Adipocyte (in vitro differentiated cells): Measurements from ENCODE around the gene SPATA21.

ENCODE experiments used
- DNase-seq: peaks from one replicate; pipeline ENCODE4 v3.0.0-alpha.2; 2015; ENCODE audit warnings: low read depth
- H3K27me3 ChIP-seq: replicated peaks from 2 replicates; pipeline ENCODE4 v1.7.0; 2013; ENCODE audit warnings: mild to moderate bottlenecking, low read length, moderate library complexity; ENCODE audit not compliant: control insufficient read depth, insufficient read depth
- H3K36me3 ChIP-seq: 2 replicates; pipeline ENCODE4 v1.7.0; 2013; ENCODE audit warnings: low read length, mild to moderate bottlenecking, moderate library complexity; ENCODE audit not compliant: control insufficient read depth, insufficient read depth, severe bottlenecking
- H3K4me1 ChIP-seq: 2 replicates; pipeline ENCODE4 v1.7.0; 2013; ENCODE audit warnings: mild to moderate bottlenecking, low read length, moderate library complexity; ENCODE audit not compliant: control insufficient read depth, insufficient read depth
- H3K4me3 ChIP-seq: 2 replicates; pipeline ENCODE4 v1.7.0; 2013; ENCODE audit warnings: mild to moderate bottlenecking, low read length, moderate library complexity
- H3K9ac ChIP-seq: 2 replicates; pipeline ENCODE4 v1.7.0; 2013; ENCODE audit warnings: mild to moderate bottlenecking, low read length, moderate library complexity
- H3K9me3 ChIP-seq: 2 replicates; pipeline ENCODE4 v1.7.0; 2013; ENCODE audit warnings: mild to moderate bottlenecking, low read length, moderate library complexity; ENCODE audit not compliant: control insufficient read depth

SPATA21 gene

DNA sequence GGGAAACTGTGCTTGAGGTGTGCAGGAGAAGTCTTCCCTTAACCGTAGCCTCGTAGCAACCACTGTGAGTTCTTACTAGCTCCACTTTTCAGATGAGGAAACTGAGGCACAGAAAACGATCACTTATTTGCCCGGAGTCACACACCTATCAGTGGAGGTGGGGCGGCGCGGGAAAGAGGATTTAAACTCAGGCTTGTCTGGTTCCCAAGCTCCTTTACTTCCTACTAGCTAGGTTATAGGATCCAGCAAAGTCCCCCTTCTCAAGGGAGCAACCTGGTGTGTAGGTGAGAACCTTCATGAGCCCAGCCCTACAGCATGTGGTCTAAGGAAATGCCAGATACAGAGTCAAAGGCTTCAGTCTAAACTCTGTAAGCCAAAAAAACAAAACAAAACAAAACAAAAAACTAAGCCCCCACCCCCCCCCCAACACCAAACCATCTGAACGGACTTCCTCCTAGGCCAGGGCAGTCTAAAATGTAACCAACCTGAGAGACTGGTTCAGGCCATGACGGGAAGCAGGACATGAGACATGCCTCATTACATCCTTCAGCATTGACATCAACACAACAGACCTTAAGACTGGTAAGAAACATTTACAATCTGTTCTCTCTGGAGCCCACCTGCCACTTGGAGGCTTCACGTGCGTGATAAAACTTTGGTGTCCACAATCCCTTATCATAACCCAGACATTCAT lies 84.2 kb downstream of the SPATA21 start:
- peak overlapping the region; percentile 98 for H3K4me3 ChIP-seq
- no peak for DNase-seq
- H3K27me3 ChIP-seq: no peaks in the 10 kb centered on the region
- H3K36me3 ChIP-seq: no peaks in the 10 kb centered on the region
- peak overlapping the region; percentile 99 for H3K9ac ChIP-seq
- H3K4me1 ChIP-seq: peaks cover 29% of the 10 kb centered on the region
- H3K9me3 ChIP-seq: no peaks in the 10 kb centered on the region

GRCh38 chr1:16351994-16352841 lies 85.0 kb downstream of the SPATA21 start, which contains the start of gene FBXO42:
TSS of gene FBXO42 (minus strand) at chr1:16352480. CDS start at chr1:16315418, 37,062 bp downstream.
- Histone ChIP-seq H3K4me3 (peak within 1 kb of the TSS; percentile 98), H3K9ac (peak within 1 kb of the TSS; percentile 99)

DNA sequence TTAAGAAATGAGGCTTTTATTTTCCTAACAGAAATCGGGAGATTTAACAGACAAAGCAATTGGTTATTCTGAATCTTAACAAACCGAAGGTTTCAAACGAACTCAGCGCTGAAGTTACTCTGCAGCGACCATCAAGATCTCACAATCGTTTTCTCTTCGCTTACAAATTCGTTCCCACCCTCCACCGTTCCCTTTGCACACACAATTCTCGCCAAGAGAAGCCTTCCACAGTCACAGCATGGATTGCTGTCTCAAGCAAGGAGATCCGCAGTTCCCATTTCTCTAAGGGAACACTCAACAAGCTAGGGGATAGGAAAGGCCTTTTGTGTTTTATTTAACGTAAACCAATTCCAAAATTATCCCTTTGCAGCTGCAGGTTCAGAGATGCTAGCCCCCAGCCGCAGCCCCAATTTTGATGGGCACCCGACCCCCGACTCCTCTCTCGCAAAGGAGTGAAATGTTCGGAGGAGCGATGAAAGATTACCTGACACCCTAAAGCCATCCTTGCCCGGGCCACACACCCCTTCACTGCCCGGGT lies 85.7 kb downstream of the SPATA21 start:
- Histone ChIP-seq H3K4me3 (peak overlapping the region; percentile 98), H3K27me3 (no peaks in the 10 kb centered on the region), H3K9ac (peak overlapping the region; percentile 99), H3K4me1 (peaks cover 29% of the 10 kb centered on the region), H3K9me3 (no peaks in the 10 kb centered on the region), H3K36me3 (no peaks in the 10 kb centered on the region)
- DNase-seq: peak; percentile 59

More at GRCh38 chr1:16351994-16352841, 85.0 kb downstream of the SPATA21 start, which contains the start of gene FBXO42:
- Histone ChIP-seq H3K36me3 (no peaks in the 10 kb centered on the region), H3K27me3 (no peaks in the 10 kb centered on the region), H3K9me3 (no peaks in the 10 kb centered on the region), H3K4me1 (peaks cover 29% of the 10 kb centered on the region)
- DNase-seq: peak; percentile 98

DNA sequence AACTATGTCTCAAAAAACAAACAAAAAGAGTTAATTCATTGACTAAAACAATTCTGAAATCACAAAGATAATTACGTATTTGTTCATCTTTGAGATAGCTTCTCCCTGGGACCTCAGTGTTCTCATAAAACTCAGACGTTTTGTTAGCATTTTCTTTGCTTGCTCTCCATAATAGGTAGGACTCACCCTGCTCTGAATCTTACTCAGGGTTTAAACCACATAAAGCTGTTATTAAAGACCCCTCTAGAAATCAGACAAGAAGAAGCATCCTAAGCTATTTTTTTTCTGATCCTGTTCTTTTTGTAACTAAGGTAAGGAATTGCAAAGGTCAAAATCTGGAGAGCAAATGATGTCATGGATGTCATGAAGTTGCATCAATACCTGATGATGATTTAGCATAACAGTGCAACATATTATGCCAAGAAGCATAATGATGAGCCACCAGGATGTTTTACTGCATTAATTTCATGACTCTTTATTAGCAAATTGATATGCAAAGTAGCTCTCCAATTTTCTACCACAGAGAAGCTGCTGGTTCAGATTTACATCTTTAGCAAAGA lies 87.3 kb downstream of the SPATA21 start:
- peak overlapping the region; percentile 29 for H3K9ac ChIP-seq
- no peak for DNase-seq
- H3K9me3 ChIP-seq: no peaks in the 10 kb centered on the region
- no peaks in the 10 kb centered on the region for H3K36me3 ChIP-seq
- no peaks in the 10 kb centered on the region for H3K27me3 ChIP-seq
- H3K4me1 ChIP-seq: peaks cover 29% of the 10 kb centered on the region
- H3K4me3 ChIP-seq: peak overlapping the region; percentile 98
